Thoracic aorta (tissue), 2 donors: ENCODE results near the gene HOXA4. TPM values are rescaled to one million over a fixed set of nuclear protein-coding genes. Genes with fewer than 3 reads are reported as not detected.

Experiments used
- ATAC-seq: fragments of 150-250 bp; one replicate; pipeline ENCODE4 v1.8.0; 2017; ENCODE audit warnings: low read depth; ENCODE audit not compliant: insufficient number of reproducible peaks, low FRiP score
- DNase-seq: peaks from one replicate; pipeline ENCODE4 v3.0.0-alpha.2; 2020; ENCODE audit warnings: low spot score
- H3K27ac ChIP-seq, 2 donors: fragments of 200-600 bp; sonication (generic); 1 replicate in 1 of 2; 2 replicates in 1 of 2; pipeline ENCODE4 v1.5.1; 2016; ENCODE audit warnings: mild to moderate bottlenecking in 2 of 2, moderate library complexity in 2 of 2
- H3K27me3 ChIP-seq: fragments of 200-600 bp; sonication (generic); replicated peaks from 2 replicates; pipeline ENCODE4 v1.6.0; 2016; ENCODE audit warnings: mild to moderate bottlenecking; ENCODE audit not compliant: insufficient read depth
- H3K36me3 ChIP-seq: fragments of 200-600 bp; sonication (generic); one replicate; pipeline ENCODE4 v1.5.1; 2016
- H3K4me1 ChIP-seq, 2 donors: fragments of 200-600 bp; sonication (generic); 1 replicate in 1 of 2; 2 replicates in 1 of 2; pipeline versions ENCODE4 v1.5.1 to v1.6.0; 2016; ENCODE audit warnings: low read depth in 2 of 2, mild to moderate bottlenecking in 1 of 2; ENCODE audit not compliant: control insufficient read depth in 1 of 2
- H3K4me3 ChIP-seq: fragments of 200-600 bp; sonication (generic); 2 replicates; pipeline ENCODE4 v1.5.1; 2016; ENCODE audit warnings: mild to moderate bottlenecking
- H3K9me3 ChIP-seq: fragments of 200-600 bp; sonication (generic); 2 replicates; pipeline ENCODE4 v1.5.1; 2016
- CTCF ChIP-seq: fragments of 200-600 bp; sonication (generic); IDR thresholded peaks from one replicate; pipeline ENCODE4 v1.5.1; 2019; ENCODE audit warnings: antibody characterized with exemption
- total RNA-seq, 2 donors: library from RNA; depleted of rRNA; stranded (reverse); fragments of >200 nt; gene quantifications; one replicate each; pipeline versions ENCODE4 v1.1.0 to v1.2.3, GENCODE V29; 2016

The HOXA4 gene
- total RNA-seq, 2 donors from 2014 or later, result 3.7 to 6.1 TPM

- no peaks in the 10 kb centered on the region for H3K36me3 ChIP-seq
- DNase-seq (no peak), ATAC-seq (no peak)
- no peaks in the 10 kb centered on the region for H3K27me3 ChIP-seq
- H3K27ac ChIP-seq, result no peak overlapping the region
- H3K4me3 ChIP-seq, result no peak overlapping the region
- H3K9me3 ChIP-seq, result no peaks in the 10 kb centered on the region
- TF ChIP-seq CTCF, result no peak
- peaks cover 7 to 34% of the 10 kb centered on the region in 2 donors for H3K4me1 ChIP-seq
Measured at GRCh38 chr7:27132978-27133377, 2.4 kb upstream of the HOXA4 start.

GRCh38 chr7:27132214-27132613 lies 1.7 kb upstream of the HOXA4 start:
- H3K36me3 ChIP-seq, result no peaks in the 10 kb centered on the region
- H3K4me3 ChIP-seq, result no peak overlapping the region
- no peak for TF ChIP-seq CTCF
- H3K9me3 ChIP-seq, result no peaks in the 10 kb centered on the region
- peaks cover 7 to 41% of the 10 kb centered on the region in 2 donors for H3K4me1 ChIP-seq
- ATAC-seq, result no peak
- no peak for DNase-seq
- no peaks in the 10 kb centered on the region for H3K27me3 ChIP-seq
- no peak overlapping the region for H3K27ac ChIP-seq

DNA sequence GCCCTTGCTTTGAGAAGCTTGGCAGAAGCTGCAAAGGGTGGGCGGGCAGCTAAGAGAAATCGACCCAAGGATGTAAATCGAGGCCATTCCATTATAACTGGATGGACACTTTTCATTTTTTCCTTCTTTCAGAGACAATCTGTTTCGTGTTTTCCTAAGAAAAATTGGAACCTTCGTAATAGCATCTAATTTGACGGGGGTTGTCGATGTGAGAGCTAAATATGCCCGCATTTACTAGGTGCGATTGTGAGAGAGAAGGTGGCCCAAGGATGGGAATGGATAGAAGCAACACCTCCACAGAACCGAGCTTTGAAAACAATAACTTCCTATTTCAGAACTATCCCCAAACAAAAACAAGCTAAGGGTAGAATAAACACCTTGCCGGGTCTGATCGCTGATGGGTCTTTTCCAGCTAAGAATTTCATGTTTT lies 848 bp upstream of the HOXA4 start:
- TF ChIP-seq CTCF, result no peak
- DNase-seq, result no peak
- Histone ChIP-seq H3K4me3 (peak overlapping the region; percentile 77), H3K27ac (peak overlapping the region; percentile 75 to 87), H3K9me3 (no peaks in the 10 kb centered on the region), H3K27me3 (no peaks in the 10 kb centered on the region), H3K36me3 (no peaks in the 10 kb centered on the region), H3K4me1 (peaks cover 2 to 42% of the 10 kb centered on the region in 2 donors)
- no peak for ATAC-seq

DNA sequence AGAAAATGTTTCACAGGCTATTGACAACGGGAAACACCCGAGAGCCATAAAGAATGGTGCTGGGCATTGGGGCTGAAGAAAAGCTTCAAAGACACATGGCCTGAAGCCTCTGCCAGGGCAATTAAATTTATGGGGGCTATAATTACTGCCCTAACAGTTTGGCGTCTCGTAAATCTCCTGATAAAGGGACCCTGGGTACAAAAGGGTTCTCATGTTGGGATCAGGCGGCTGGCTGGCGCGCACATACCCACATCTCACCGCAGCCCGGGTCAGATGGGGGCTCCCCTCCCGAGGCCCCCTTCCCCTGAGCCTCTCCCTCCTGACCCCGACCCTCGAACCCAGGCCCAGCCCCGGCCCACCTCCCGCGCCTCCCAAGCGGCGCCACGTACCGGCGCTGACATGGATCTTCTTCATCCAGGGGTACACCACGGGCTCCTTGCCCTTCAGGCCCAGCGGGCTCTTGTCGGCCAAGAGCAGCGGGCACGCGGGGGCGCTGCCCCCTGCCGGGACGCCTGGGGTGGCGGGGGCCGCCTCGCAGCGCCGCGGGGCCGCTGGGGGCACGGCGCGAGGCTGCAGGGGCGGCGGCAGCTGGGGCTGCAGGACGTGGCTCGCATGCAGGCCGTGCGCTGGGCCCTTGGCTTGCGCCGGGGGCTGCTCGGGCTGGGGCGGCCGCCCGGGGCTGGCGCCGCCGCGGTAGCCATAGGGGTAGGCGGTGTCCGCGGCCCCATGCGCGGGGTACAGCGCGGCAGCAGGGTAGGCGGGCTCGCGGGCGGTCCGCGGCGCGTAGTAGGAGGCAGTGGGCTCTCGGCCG lies 623 bp downstream of the HOXA4 start:
- ATAC-seq (peak; percentile 31), DNase-seq (no peak)
- no peaks in the 10 kb centered on the region for H3K9me3 ChIP-seq
- H3K27ac ChIP-seq, result peak overlapping the region; percentile 85 to 87
- no peak for TF ChIP-seq CTCF
- peaks cover 0 to 49% of the 10 kb centered on the region in 2 donors for H3K4me1 ChIP-seq
- no peaks in the 10 kb centered on the region for H3K36me3 ChIP-seq
- H3K4me3 ChIP-seq, result peak overlapping the region; percentile 77
- no peaks in the 10 kb centered on the region for H3K27me3 ChIP-seq

DNA sequence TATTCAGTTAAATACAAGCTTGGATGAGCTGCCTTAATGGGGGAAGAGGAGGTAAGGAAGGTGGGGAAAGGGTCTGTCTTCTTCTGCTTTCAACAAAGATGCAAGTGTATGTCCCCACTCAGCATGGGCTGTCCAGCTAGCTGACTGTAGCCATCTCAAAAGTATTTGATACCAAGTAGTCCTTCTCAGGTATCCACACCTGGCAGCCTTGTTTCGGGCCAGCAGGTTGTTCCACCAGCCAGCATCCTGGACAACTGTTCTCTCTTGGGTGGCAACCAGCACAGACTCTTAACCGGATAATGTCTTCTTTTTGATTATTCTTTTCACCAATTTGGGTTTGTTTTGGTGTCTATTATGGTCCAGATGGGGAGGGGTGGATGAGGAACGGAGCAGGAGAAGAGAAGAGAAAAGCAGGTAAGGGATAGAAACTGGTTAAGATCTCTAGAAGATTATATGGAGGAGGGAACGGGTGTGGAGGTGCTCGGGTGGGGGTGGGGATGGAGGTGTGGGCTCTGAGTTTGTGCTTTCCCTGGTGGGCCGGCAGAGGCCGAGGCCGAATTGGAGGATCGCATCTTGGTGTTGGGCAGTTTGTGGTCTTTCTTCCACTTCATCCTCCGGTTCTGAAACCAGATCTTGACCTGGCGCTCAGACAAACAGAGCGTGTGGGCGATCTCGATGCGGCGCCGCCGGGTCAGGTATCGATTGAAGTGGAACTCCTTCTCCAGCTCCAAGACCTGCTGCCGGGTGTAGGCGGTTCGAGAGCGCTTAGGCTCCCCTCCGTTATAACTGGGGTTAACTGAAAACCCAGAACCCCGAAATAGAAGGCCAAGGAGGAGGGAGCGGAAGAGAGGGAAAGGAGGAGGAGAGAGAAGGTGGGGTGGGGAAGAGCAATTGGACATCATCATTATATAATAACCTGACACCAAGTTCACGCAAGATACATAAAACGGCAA lies 1.5 kb downstream of the HOXA4 start:
- H3K4me1 ChIP-seq, result peaks cover 0 to 54% of the 10 kb centered on the region in 2 donors
- no peaks in the 10 kb centered on the region for H3K27me3 ChIP-seq
- H3K27ac ChIP-seq, result peak overlapping the region; percentile 52 to 87
- no peak for TF ChIP-seq CTCF
- no peaks in the 10 kb centered on the region for H3K9me3 ChIP-seq
- peak overlapping the region; percentile 77 for H3K4me3 ChIP-seq
- DNase-seq, result no peak
- ATAC-seq, result no peak
- H3K36me3 ChIP-seq, result no peaks in the 10 kb centered on the region
